IMR-90 (cell line): ENCODE measurements around the gene TDRD12. TPM values are rescaled to one million over a fixed set of nuclear protein-coding genes. Genes with fewer than 3 reads are reported as not detected.
A peak's percentile ranks its signal among the peaks of the same experiment; 100 is the strongest.

Source experiments
- ATAC-seq: fragments of 200-7000 bp; cut with Tn5 transposase; 2 replicates; pipeline ENCODE4 v1.9.1; 2020; ENCODE audit warnings: low read depth, mild to moderate bottlenecking, moderate library complexity
- BruUV-seq: library from RNA; stranded (reverse); fragments of 400-500 nt; replicated peaks from 2 replicates; lab custom pipeline; 2021; lab: Mats Ljungman, UMichigan
- CTCF ChIA-PET: fragments of 300-600 bp; formaldehyde crosslinking; extraction: SDS; loops from one replicate; lab custom pipeline; 2021; ENCODE audit warnings: antibody characterized with exemption; lab: Yijun Ruan, JAX
- POLR2A ChIA-PET: fragments of 300-600 bp; sonication (Branson Sonifier 250); formaldehyde crosslinking; loops from one replicate; lab custom pipeline; 2022; ENCODE audit warnings: antibody characterized with exemption; ENCODE audit not compliant: unreplicated experiment; lab: Charles Lee
- DNase-seq: peaks from one replicate; pipeline ENCODE4 v3.0.0; 2013
- H2AFZ ChIP-seq: replicated peaks from 2 replicates; pipeline ENCODE3; 2013; ENCODE audit warnings: low read length, mild to moderate bottlenecking; ENCODE audit not compliant: poor library complexity
- H2AK5ac ChIP-seq: 2 replicates; pipeline ENCODE4 v1.6.1; 2013; ENCODE audit warnings: low read depth, low read length, inconsistent platforms
- H2AK9ac ChIP-seq: replicated peaks from 2 replicates; pipeline ENCODE3; 2013; ENCODE audit warnings: mild to moderate bottlenecking, low read depth, low read length, moderate library complexity; ENCODE audit not compliant: poor library complexity
- H2BK120ac ChIP-seq: 2 replicates; pipeline ENCODE4 v1.6.1; 2013; ENCODE audit warnings: low read depth, low read length, inconsistent platforms
- H2BK15ac ChIP-seq: 3 replicates; pipeline ENCODE4 v1.6.1; 2013; ENCODE audit warnings: low read depth, low read length, inconsistent platforms
- H2BK20ac ChIP-seq: 2 replicates; pipeline ENCODE4 v1.6.1; 2013; ENCODE audit warnings: low read depth, mild to moderate bottlenecking, inconsistent platforms, low read length, moderate library complexity
- H2BK5ac ChIP-seq: 2 replicates; pipeline ENCODE4 v1.6.1; 2013; ENCODE audit warnings: mild to moderate bottlenecking, low read depth, low read length, inconsistent platforms; ENCODE audit not compliant: poor library complexity, severe bottlenecking
- H3K14ac ChIP-seq: replicated peaks from 2 replicates; pipeline ENCODE4 v1.6.1; 2013; ENCODE audit warnings: low read depth, low read length, inconsistent platforms
- H3K18ac ChIP-seq: 2 replicates; pipeline ENCODE4 v1.6.1; 2013; ENCODE audit warnings: low read depth, low read length, control low read depth
- H3K23ac ChIP-seq: 2 replicates; pipeline ENCODE4 v1.6.1; 2013; ENCODE audit warnings: low read depth, low read length, inconsistent platforms
- H3K27ac ChIP-seq: 2 replicates; pipeline ENCODE4 v1.5.1; 2013; ENCODE audit warnings: mild to moderate bottlenecking, control low read depth, low read length; ENCODE audit not compliant: insufficient read depth
- H3K27me3 ChIP-seq: 2 replicates; pipeline ENCODE4 v1.6.1; 2013; ENCODE audit warnings: low read length; ENCODE audit not compliant: control insufficient read depth, insufficient read depth
- H3K36me3 ChIP-seq: 2 replicates; pipeline ENCODE4 v1.6.1; 2013; ENCODE audit warnings: low read length, mixed read lengths; ENCODE audit not compliant: control insufficient read depth, insufficient read depth
- H3K4ac ChIP-seq: 2 replicates; pipeline ENCODE4 v1.6.1; 2013; ENCODE audit warnings: low read depth, low read length, inconsistent platforms
- H3K4me1 ChIP-seq: 2 replicates; pipeline ENCODE4 v1.6.1; 2013; ENCODE audit warnings: low read length, mixed read lengths; ENCODE audit not compliant: control insufficient read depth, insufficient read depth
- H3K4me2 ChIP-seq: 2 replicates; pipeline ENCODE4 v1.6.1; 2013; ENCODE audit warnings: low read depth, mild to moderate bottlenecking, control low read depth, low read length, moderate library complexity
- H3K4me3 ChIP-seq: 2 replicates; pipeline ENCODE4 v1.5.1; 2013; ENCODE audit warnings: low read depth, mild to moderate bottlenecking, control low read depth, low read length, moderate library complexity; ENCODE audit not compliant: insufficient read depth
- H3K56ac ChIP-seq: 2 replicates; pipeline ENCODE4 v1.6.1; 2013; ENCODE audit warnings: low read length, inconsistent platforms; ENCODE audit not compliant: insufficient read depth; ENCODE audit errors: extremely low read depth
- H3K79me1 ChIP-seq, 2 experiments: 2 replicates each; pipeline ENCODE4 v1.6.1; 2013; ENCODE audit warnings: low read length in 2 of 2, inconsistent platforms in 1 of 2, low read depth in 1 of 2
- H3K9ac ChIP-seq: 2 replicates; pipeline ENCODE4 v1.6.1; 2013; ENCODE audit warnings: low read depth, low read length, control low read depth
- H3K9me1 ChIP-seq: 2 replicates; pipeline ENCODE4 v1.6.1; 2013; ENCODE audit warnings: low read length, inconsistent platforms; ENCODE audit not compliant: insufficient read depth
- H3K9me3 ChIP-seq: 2 replicates; pipeline ENCODE4 v1.6.1; 2013; ENCODE audit warnings: low read length; ENCODE audit not compliant: control insufficient read depth, insufficient read depth
- H4K20me1 ChIP-seq: 2 replicates; pipeline ENCODE4 v1.6.1; 2013; ENCODE audit warnings: low read length, inconsistent platforms; ENCODE audit not compliant: insufficient read depth
- H4K5ac ChIP-seq: 2 replicates; pipeline ENCODE4 v1.6.1; 2013; ENCODE audit warnings: mild to moderate bottlenecking, low read depth, low read length, control low read depth
- H4K8ac ChIP-seq, 2 experiments: 2 replicates each; pipeline ENCODE4 v1.6.1; 2013; ENCODE audit warnings: low read depth in 2 of 2, low read length in 2 of 2, control low read depth in 1 of 2, inconsistent platforms in 1 of 2
- H4K91ac ChIP-seq: 2 replicates; pipeline ENCODE4 v1.6.1; 2013; ENCODE audit warnings: low read depth, low read length, inconsistent platforms; ENCODE audit not compliant: insufficient read depth
- CEBPB ChIP-seq: IDR thresholded peaks from 2 replicates; pipeline ENCODE4 v1.6.1; 2012; ENCODE audit warnings: low read depth, low read length, improper control_type of control experiment
- MAZ ChIP-seq: IDR thresholded peaks from 2 replicates; pipeline ENCODE4 v1.6.1; 2012; ENCODE audit warnings: low read depth, mild to moderate bottlenecking, low read length, improper control_type of control experiment, moderate library complexity, borderline replicate concordance
- MXI1 ChIP-seq: IDR thresholded peaks from 2 replicates; pipeline ENCODE4 v1.6.1; 2012; ENCODE audit warnings: low read depth, mild to moderate bottlenecking, low read length, moderate library complexity, borderline replicate concordance
- NFE2L2 ChIP-seq: fragments of 150-350 bp; IDR thresholded peaks from 2 replicates; pipeline ENCODE4 v1.6.1; 2016; ENCODE audit warnings: low read depth, mild to moderate bottlenecking, low read length
- WGBS, 2 experiments: methylation state at CpG; one replicate each; pipeline versions ENCODE4 v1.1.5 to v1.1.7; 2013; ENCODE audit warnings: missing lambda C conversion rate in 2 of 2; ENCODE audit not compliant: insufficient read length in 1 of 2; ENCODE audit errors: extremely low coverage in 2 of 2; 5-methylcytosine and 5-hydroxymethylcytosine counted together
- dilution Hi-C: fragments of 300-500 bp; cut with HindIII; formaldehyde crosslinking; loops from one replicate; pipeline ENCODE4 v1.14.3; 2018; ENCODE audit warnings: low sequenced_read_pairs; ENCODE audit not compliant: unreplicated experiment
- in situ Hi-C: fragments of 300-500 bp; cut with MboI; formaldehyde crosslinking; loops from 3 replicates; pipeline ENCODE4 v1.14.3; 2019; ENCODE audit warnings: low sequenced_read_pairs, inconsistent platforms, mixed read lengths
- intact Hi-C: fragments of 100-400 bp; cut with micrococcal nuclease; formaldehyde crosslinking; loops from 2 replicates; pipeline ENCODE4 v1.10.0; 2022
- polyA plus RNA-seq, 3 experiments: library from polyadenylated mRNA; depleted of rRNA; stranded (reverse); fragments of >200 nt; gene quantifications; 2 replicates each; pipeline ENCODE4 v1.2.3, GENCODE V29; 2012; ENCODE audit warnings: low replicate concordance in 1 of 3
- total RNA-seq: library from RNA; depleted of rRNA; stranded (reverse); fragments of >200 nt; gene quantifications from 2 replicates; pipeline ENCODE4 v1.2.3, GENCODE V29; 2012

TDRD12 gene
- total and polyA plus RNA-seq, 2 of the 4 experiments (the other 2 are of a cell fraction) = under 0.01 to 0.07 TPM

GRCh38 chr19:32674153-32674930, 45.2 kb upstream of the TDRD12 start:
- peak overlapping the region; percentile 87 for H3K9ac ChIP-seq
- peak; percentile 3 for ATAC-seq
- peak overlapping the region; percentile 90 for H3K14ac ChIP-seq
- no peak overlapping the region for H3K18ac ChIP-seq
- TF ChIP-seq MAZ (no peak), NFE2L2 (no peak), MXI1 (peak; percentile 60; the same call in 1 of the 2 replicates), CEBPB (no peak)
- no TSS peak for BruUV-seq
- POLR2A ChIA-PET = no interaction called here
- peak overlapping the region; percentile 93 for H2AK9ac ChIP-seq
- no peak overlapping the region for H2BK5ac ChIP-seq
- intact Hi-C loops (loop anchor here (5.0 kb wide), 1 partner anchor 243 kb away; no protein-coding TSS in a partner anchor), in situ Hi-C loops (no loop called here), dilution Hi-C loops (no loop called here)
- H3K27ac ChIP-seq = peak overlapping the region; percentile 2; the same call in 1 of the 2 replicates
- WGBS, 2 experiments = 2% methylated on average over 25 of the region's 67 CpGs; no CpG with 5 or more reads in 1 of the 2 experiments
- peak overlapping the region; percentile 22; the same call in 1 of the 2 replicates for H4K91ac ChIP-seq
- peaks cover 14% of the 10 kb centered on the region for H3K9me1 ChIP-seq
- peak overlapping the region; percentile 96 for H2AFZ ChIP-seq
- DNase-seq = no peak
- H4K8ac ChIP-seq = peak overlapping the region; percentile 22 to 71; a peak in 2 of 4 replicates
- H2BK120ac ChIP-seq = no peak overlapping the region
- H3K4me3 ChIP-seq = peak overlapping the region; percentile 97
- no peaks in the 10 kb centered on the region for H3K9me3 ChIP-seq
- no peak overlapping the region for H2BK20ac ChIP-seq
- no peak overlapping the region; the same call in 1 of the 2 replicates for H2AK5ac ChIP-seq
- no peak overlapping the region for H4K5ac ChIP-seq
- peak overlapping the region; percentile 87 for H3K23ac ChIP-seq
- peaks cover 39% of the 10 kb centered on the region for H4K20me1 ChIP-seq
- H3K4me1 ChIP-seq = peaks cover 11% of the 10 kb centered on the region; the same call in 1 of the 2 replicates
- H3K36me3 ChIP-seq = no peaks in the 10 kb centered on the region
- H2BK15ac ChIP-seq = no peak overlapping the region
- H3K4ac ChIP-seq = peak overlapping the region; percentile 20; the same call in 1 of the 2 replicates
- peaks cover 27% of the 10 kb centered on the region for H3K27me3 ChIP-seq
- peak overlapping the region; percentile 96 for H3K4me2 ChIP-seq
- peaks cover 31 to 46% of the 10 kb centered on the region in 2 experiments for H3K79me1 ChIP-seq
- CTCF ChIA-PET = interaction anchor here (0.6 kb wide), 2 partner anchors 32 to 54 kb away, joined by 4 to 6 read pairs; no protein-coding TSS in a partner anchor
- H3K56ac ChIP-seq = 0 out of 2 replicates have a peak overlapping the region, but pooled peaks have one; percentile 21
